ENCODE measurements around the gene KLHL8. TPM values are rescaled to one million over a fixed set of nuclear protein-coding genes. Genes with fewer than 3 reads are reported as not detected.

KLHL8 gene
- total RNA-seq, 1 donor from 2014 or later = 11.7 TPM

- intact Hi-C loops (cut with micrococcal nuclease) = loop anchor here (10.0 kb wide), 1 partner anchor 204 kb away; no protein-coding TSS in a partner anchor
- H3K4me1 ChIP-seq = no peaks in the 10 kb centered on the region
- no peaks in the 10 kb centered on the region for H3K36me3 ChIP-seq
- no peak for TF ChIP-seq CTCF (IDR thresholded peaks at IDR 0.05; ENCODE audit: borderline replicate concordance)
- no peaks in the 10 kb centered on the region for H3K9me3 ChIP-seq (replicated peaks)
- no peak for DNase-seq
- H3K4me3 ChIP-seq = no peak overlapping the region
- no peak overlapping the region for H3K27ac ChIP-seq (replicated peaks)
- H3K27me3 ChIP-seq (ENCODE audit: low read depth) = no peaks in the 10 kb centered on the region
Measured at GRCh38 chr4:87260477-87260876, 40.1 kb upstream of the KLHL8 start.

GRCh38 chr4:87258677-87259076 is 38.3 kb upstream of the KLHL8 start:
- Histone ChIP-seq H3K27ac (replicated peaks) (no peak overlapping the region), H3K36me3 (no peaks in the 10 kb centered on the region), H3K9me3 (replicated peaks) (no peaks in the 10 kb centered on the region), H3K4me3 (no peak overlapping the region), H3K4me1 (no peaks in the 10 kb centered on the region), H3K27me3 (ENCODE audit: low read depth) (no peaks in the 10 kb centered on the region)
- DNase-seq = no peak
- intact Hi-C loops (cut with micrococcal nuclease) = no loop called here
- no peak for TF ChIP-seq CTCF (IDR thresholded peaks at IDR 0.05; ENCODE audit: borderline replicate concordance)

- no peaks in the 10 kb centered on the region for H3K36me3 ChIP-seq
- H3K4me3 ChIP-seq = no peak overlapping the region
- H3K4me1 ChIP-seq = no peaks in the 10 kb centered on the region
- TF ChIP-seq CTCF (IDR thresholded peaks at IDR 0.05; ENCODE audit: borderline replicate concordance) = no peak
- intact Hi-C loops (cut with micrococcal nuclease) = no loop called here
- H3K9me3 ChIP-seq (replicated peaks) = no peaks in the 10 kb centered on the region
- no peak for DNase-seq
- no peak overlapping the region for H3K27ac ChIP-seq (replicated peaks)
- no peaks in the 10 kb centered on the region for H3K27me3 ChIP-seq (ENCODE audit: low read depth)
Measured at GRCh38 chr4:87257523-87257922, 37.1 kb upstream of the KLHL8 start.

- Histone ChIP-seq H3K9me3 (replicated peaks) (no peaks in the 10 kb centered on the region), H3K4me3 (no peak overlapping the region), H3K4me1 (peaks cover 7% of the 10 kb centered on the region), H3K27ac (replicated peaks) (no peak overlapping the region), H3K27me3 (ENCODE audit: low read depth) (no peaks in the 10 kb centered on the region), H3K36me3 (no peaks in the 10 kb centered on the region)
- DNase-seq = no peak
- intact Hi-C loops (cut with micrococcal nuclease) = no loop called here
- TF ChIP-seq CTCF (IDR thresholded peaks at IDR 0.05; ENCODE audit: borderline replicate concordance) = no peak
Measured at GRCh38 chr4:87255755-87256154, 35.3 kb upstream of the KLHL8 start.

GRCh38 chr4:87251106-87251505 is 30.7 kb upstream of the KLHL8 start:
- H3K4me1 ChIP-seq = peaks cover 7% of the 10 kb centered on the region
- TF ChIP-seq CTCF (IDR thresholded peaks at IDR 0.05; ENCODE audit: borderline replicate concordance) = no peak
- intact Hi-C loops (cut with micrococcal nuclease) = no loop called here
- peak; percentile 17 for DNase-seq
- H3K4me3 ChIP-seq = no peak overlapping the region
- no peak overlapping the region for H3K27ac ChIP-seq (replicated peaks)
- H3K36me3 ChIP-seq = no peaks in the 10 kb centered on the region
- no peaks in the 10 kb centered on the region for H3K27me3 ChIP-seq (ENCODE audit: low read depth)
- peaks cover 3% of the 10 kb centered on the region for H3K9me3 ChIP-seq (replicated peaks)

- no peaks in the 10 kb centered on the region for H3K36me3 ChIP-seq
- no peak for DNase-seq
- H3K4me1 ChIP-seq = peaks cover 7% of the 10 kb centered on the region
- no peak overlapping the region for H3K27ac ChIP-seq (replicated peaks)
- H3K9me3 ChIP-seq (replicated peaks) = peaks cover 3% of the 10 kb centered on the region
- H3K4me3 ChIP-seq = no peak overlapping the region
- intact Hi-C loops (cut with micrococcal nuclease) = no loop called here
- no peaks in the 10 kb centered on the region for H3K27me3 ChIP-seq (ENCODE audit: low read depth)
- no peak for TF ChIP-seq CTCF (IDR thresholded peaks at IDR 0.05; ENCODE audit: borderline replicate concordance)
Measured at GRCh38 chr4:87250294-87250693, 29.9 kb upstream of the KLHL8 start.

Measured in left ventricle myocardium inferior (tissue), 1 donor.